GM12878 (cell line): ENCODE data around the gene ARHGEF17.

Experiments
- POLR2A ChIP-seq: IDR thresholded peaks from 2 replicates; pipeline ENCODE4 v1.6.1; 2011; ENCODE audit warnings: low read depth, mild to moderate bottlenecking, low read length
- RCOR1 ChIP-seq: conservative IDR thresholded peaks from 2 replicates; pipeline ENCODE4 v1.6.1; 2012; ENCODE audit warnings: low read depth, low read length, improper control_type of control experiment
- SREBF2 ChIP-seq: IDR thresholded peaks from 2 replicates; pipeline ENCODE4 v1.6.1; 2012; ENCODE audit warnings: mild to moderate bottlenecking, low read length

GRCh38 chr11:73270016-73270854 is 37.8 kb upstream of the ARHGEF17 start:
- TF ChIP-seq POLR2A = no peak
- no peak for TF ChIP-seq SREBF2
- TF ChIP-seq RCOR1 = no peak
